ENCODE data around the gene FRMD4B. TPM values are rescaled to one million over a fixed set of nuclear protein-coding genes. Genes with fewer than 3 reads are reported as not detected.

Gene FRMD4B
- total RNA-seq, 4 donors from 2014 or later = 9.3 to 54.5 (median 27.9) TPM

DNA sequence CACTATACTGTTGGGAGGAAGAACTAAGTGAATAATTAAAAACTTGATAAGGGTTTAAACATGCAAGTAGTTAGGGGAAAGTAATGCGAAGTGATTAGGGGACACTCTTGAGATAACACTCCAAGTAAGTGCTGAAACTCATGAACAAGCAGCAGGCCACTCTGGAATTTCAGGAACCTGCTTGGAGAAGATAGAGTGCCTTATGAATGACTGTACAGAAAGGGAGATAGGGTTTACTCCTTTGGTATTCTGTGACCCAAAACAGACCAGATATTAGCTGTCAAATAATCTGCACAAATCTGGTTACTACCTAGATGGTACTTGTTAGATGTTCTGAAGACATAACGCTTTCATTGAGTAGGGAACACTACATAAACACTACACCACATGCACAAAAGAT lies 85.6 kb downstream of the FRMD4B start:
- Histone ChIP-seq H3K9me3 (no peaks in the 10 kb centered on the region), H3K4me1 (no peaks in the 10 kb centered on the region), H3K4me3 (no peak overlapping the region), H3K36me3 (no peaks in the 10 kb centered on the region), H3K27ac (no peak overlapping the region), H3K27me3 (no peaks in the 10 kb centered on the region)
- DNase-seq = no peak
- TF ChIP-seq CTCF (IDR thresholded peaks at IDR 0.05) = no peak
- no peak for TF ChIP-seq POLR2A (IDR thresholded peaks at IDR 0.05)

- no peak for DNase-seq
- Histone ChIP-seq H3K36me3 (no peaks in the 10 kb centered on the region), H3K9me3 (no peaks in the 10 kb centered on the region), H3K4me1 (no peaks in the 10 kb centered on the region), H3K4me3 (no peak overlapping the region), H3K27me3 (no peaks in the 10 kb centered on the region), H3K27ac (no peak overlapping the region)
- TF ChIP-seq POLR2A (IDR thresholded peaks at IDR 0.05) = no peak
- TF ChIP-seq CTCF (IDR thresholded peaks at IDR 0.05) = no peak
These were observed 86.5 kb downstream of the FRMD4B start for GRCh38 chr3:69299344-69299743.

DNA sequence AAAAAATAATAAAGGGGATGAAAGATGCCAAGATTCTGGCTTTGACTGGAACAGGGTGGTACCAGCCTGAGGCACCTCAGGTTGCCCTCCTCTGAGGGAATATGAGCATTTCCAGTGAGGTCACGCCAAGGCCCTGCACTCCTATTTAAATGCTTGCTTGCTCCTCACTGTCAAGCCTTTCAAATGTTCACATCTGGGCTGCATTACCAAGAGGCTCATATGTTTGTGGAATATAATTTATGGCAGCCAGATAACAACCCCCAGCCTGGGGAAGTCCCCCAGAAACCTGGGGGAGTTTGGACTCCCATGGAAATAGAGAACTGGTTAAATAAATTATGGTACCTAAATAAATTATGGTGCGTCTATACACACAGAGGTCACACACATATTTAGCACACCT lies 88.4 kb downstream of the FRMD4B start:
- no peak for DNase-seq
- Histone ChIP-seq H3K27ac (no peak overlapping the region), H3K4me3 (no peak overlapping the region), H3K27me3 (no peaks in the 10 kb centered on the region), H3K36me3 (no peaks in the 10 kb centered on the region), H3K9me3 (no peaks in the 10 kb centered on the region), H3K4me1 (no peaks in the 10 kb centered on the region)
- TF ChIP-seq POLR2A (IDR thresholded peaks at IDR 0.05) = no peak
- no peak for TF ChIP-seq CTCF (IDR thresholded peaks at IDR 0.05)

DNA sequence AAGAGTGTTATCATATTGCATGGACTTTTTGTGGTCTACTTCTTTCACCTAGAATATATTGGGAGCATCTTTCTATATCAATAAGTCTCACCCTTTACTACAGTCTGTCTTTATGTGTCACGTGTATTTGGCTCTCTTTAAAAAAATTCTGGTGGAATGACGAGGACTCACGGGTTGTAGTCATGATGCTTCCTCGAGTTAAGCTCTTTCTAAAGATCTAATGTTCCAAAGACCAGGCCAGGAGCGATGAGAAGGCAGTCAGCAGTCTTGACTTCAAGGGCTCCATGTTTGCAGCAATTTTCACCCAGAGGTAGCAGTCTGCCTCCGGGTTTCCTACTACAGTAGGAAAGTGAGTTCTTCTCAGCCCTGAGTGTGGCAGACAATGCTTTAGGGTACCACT lies 88.9 kb downstream of the FRMD4B start:
- no peak for DNase-seq
- Histone ChIP-seq H3K4me3 (no peak overlapping the region), H3K27me3 (no peaks in the 10 kb centered on the region), H3K27ac (no peak overlapping the region), H3K4me1 (no peaks in the 10 kb centered on the region), H3K36me3 (no peaks in the 10 kb centered on the region), H3K9me3 (no peaks in the 10 kb centered on the region)
- TF ChIP-seq CTCF (IDR thresholded peaks at IDR 0.05) (no peak), POLR2A (IDR thresholded peaks at IDR 0.05) (no peak)

DNA sequence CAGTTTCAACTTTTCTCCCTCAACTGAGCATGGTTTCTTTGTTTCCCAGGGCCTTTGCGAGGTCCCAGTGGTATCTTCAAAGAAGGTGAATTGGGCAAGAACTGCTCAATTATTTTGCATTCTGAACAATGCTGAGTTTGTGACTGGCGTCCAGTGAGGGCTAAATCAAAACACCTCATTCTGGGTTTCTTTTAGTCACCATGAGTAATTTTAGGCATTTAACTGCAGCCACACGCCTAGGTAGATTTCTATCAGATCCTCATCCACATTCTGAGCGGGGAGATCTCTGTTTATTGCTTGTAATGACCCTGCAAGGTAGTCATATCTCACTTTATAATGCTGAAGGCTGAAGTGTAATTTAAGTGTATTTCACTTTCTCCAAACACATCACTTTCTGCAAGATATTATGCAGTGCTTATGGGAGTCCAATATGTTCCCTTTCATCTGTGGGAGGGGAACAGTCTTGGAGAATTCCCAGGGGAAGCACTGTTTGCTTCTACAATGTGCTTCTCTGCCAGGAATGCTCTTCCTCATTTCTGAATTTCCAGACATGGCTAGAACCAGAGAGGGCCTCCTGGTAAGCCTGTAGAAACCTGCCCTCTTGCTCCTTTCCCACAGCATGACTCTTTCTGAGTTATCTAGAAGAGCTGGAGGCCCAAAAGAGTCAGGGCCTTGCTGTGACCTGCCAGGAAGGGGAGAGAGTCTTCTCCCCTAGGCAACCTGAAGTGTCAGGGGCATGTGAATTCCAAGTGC lies 91.7 kb downstream of the FRMD4B start:
- no peak for DNase-seq
- Histone ChIP-seq H3K36me3 (no peaks in the 10 kb centered on the region), H3K9me3 (no peaks in the 10 kb centered on the region), H3K27me3 (no peaks in the 10 kb centered on the region), H3K27ac (no peak overlapping the region), H3K4me1 (no peaks in the 10 kb centered on the region), H3K4me3 (no peak overlapping the region)
- TF ChIP-seq POLR2A (IDR thresholded peaks at IDR 0.05) = no peak
- TF ChIP-seq CTCF (IDR thresholded peaks at IDR 0.05) = no peak
